Nephron (organoid): Measurements from ENCODE around the gene EFCAB8.
A peak's percentile ranks its signal among the peaks of the same experiment; 100 is the strongest.
"Not testable (repeated sequence)": the region's sequence is repeated elsewhere in the genome, so short reads cannot be mapped to it uniquely, and the experiment has no call there.

Source experiments
- H3K27ac Mint-ChIP-seq, 3 experiments: 2 replicates each; pipeline ENCODE4 v1.8.0; 2020; ENCODE audit warnings: mixed read lengths in 3 of 3, mild to moderate bottlenecking in 2 of 3, moderate library complexity in 1 of 3
- H3K27me3 Mint-ChIP-seq: 2 replicates; pipeline ENCODE4 v1.8.0; 2021; ENCODE audit warnings: low read depth, mild to moderate bottlenecking, moderate library complexity, mixed read lengths
- H3K36me3 Mint-ChIP-seq: 2 replicates; pipeline ENCODE4 v1.8.0; 2020; ENCODE audit warnings: low read depth, mixed read lengths
- H3K4me1 Mint-ChIP-seq: 2 replicates; pipeline ENCODE4 v1.8.0; 2020; ENCODE audit warnings: mixed read lengths
- H3K4me3 Mint-ChIP-seq, 3 experiments: 2 replicates each; pipeline ENCODE4 v1.8.0; 2020; ENCODE audit warnings: mild to moderate bottlenecking in 3 of 3, mixed read lengths in 3 of 3, moderate library complexity in 2 of 3
- H3K9me3 Mint-ChIP-seq: 2 replicates; pipeline ENCODE4 v1.8.0; 2020; ENCODE audit warnings: mixed read lengths
- CTCF ChIP-seq, 3 experiments: fragments of 200-600 bp; sonication (generic); IDR thresholded peaks; one replicate each; pipeline ENCODE4 v1.5.0; 2021; ENCODE audit warnings: antibody characterized with exemption in 3 of 3; ENCODE audit not compliant: unreplicated experiment in 3 of 3

The EFCAB8 gene

GRCh38 chr20:32858189-32858588 is 534 bp upstream of the EFCAB8 start:
- peak overlapping the region in 1 of 3 experiments; percentile 7 for H3K27ac Mint-ChIP-seq
- peaks cover 31% of the 10 kb centered on the region for H3K36me3 Mint-ChIP-seq
- H3K27me3 Mint-ChIP-seq: no peaks in the 10 kb centered on the region
- H3K4me1 Mint-ChIP-seq: peaks cover 17% of the 10 kb centered on the region
- no peak for TF ChIP-seq CTCF (IDR thresholded peaks at IDR 0.05; ENCODE audit: unreplicated experiment in 3 of 3)
- H3K9me3 Mint-ChIP-seq: no peaks in the 10 kb centered on the region
- H3K4me3 Mint-ChIP-seq: no peak overlapping the region

GRCh38 chr20:32861446-32861845 is 2.7 kb downstream of the EFCAB8 start:
- Mint-ChIP-seq H3K36me3 (peaks cover 15% of the 10 kb centered on the region), H3K9me3 (no peaks in the 10 kb centered on the region), H3K27ac (no peak overlapping the region), H3K4me1 (peaks cover 9% of the 10 kb centered on the region), H3K4me3 (no peak overlapping the region), H3K27me3 (no peaks in the 10 kb centered on the region)
- TF ChIP-seq CTCF (IDR thresholded peaks at IDR 0.05; ENCODE audit: unreplicated experiment in 3 of 3): no peak

GRCh38 chr20:32869562-32869961 is 10.8 kb downstream of the EFCAB8 start:
- Mint-ChIP-seq H3K4me3 (no peak overlapping the region), H3K9me3 (no peaks in the 10 kb centered on the region), H3K27ac (no peak overlapping the region), H3K36me3 (no peaks in the 10 kb centered on the region), H3K4me1 (no peaks in the 10 kb centered on the region), H3K27me3 (no peaks in the 10 kb centered on the region)
- no peak for TF ChIP-seq CTCF (IDR thresholded peaks at IDR 0.05; ENCODE audit: unreplicated experiment in 3 of 3)

- H3K4me3 Mint-ChIP-seq, H3K36me3 Mint-ChIP-seq, H3K9me3 Mint-ChIP-seq, H3K27ac Mint-ChIP-seq, H3K4me1 Mint-ChIP-seq, H3K27me3 Mint-ChIP-seq: not testable (repeated sequence)
These were observed 11.8 kb downstream of the EFCAB8 start for GRCh38 chr20:32870526-32870925.

- no peaks in the 10 kb centered on the region for H3K4me1 Mint-ChIP-seq
- no peak for TF ChIP-seq CTCF (IDR thresholded peaks at IDR 0.05; ENCODE audit: unreplicated experiment in 3 of 3)
- no peaks in the 10 kb centered on the region for H3K9me3 Mint-ChIP-seq
- no peak overlapping the region for H3K4me3 Mint-ChIP-seq
- no peaks in the 10 kb centered on the region for H3K27me3 Mint-ChIP-seq
- no peaks in the 10 kb centered on the region for H3K36me3 Mint-ChIP-seq
- no peak overlapping the region for H3K27ac Mint-ChIP-seq
These were observed 12.3 kb downstream of the EFCAB8 start for GRCh38 chr20:32870985-32871384.

GRCh38 chr20:32871627-32872160 is 13.0 kb downstream of the EFCAB8 start:
- H3K27ac Mint-ChIP-seq: no peak overlapping the region
- H3K27me3 Mint-ChIP-seq: no peaks in the 10 kb centered on the region
- no peak overlapping the region for H3K4me3 Mint-ChIP-seq
- no peak for TF ChIP-seq CTCF (IDR thresholded peaks at IDR 0.05; ENCODE audit: unreplicated experiment in 3 of 3)
- H3K9me3 Mint-ChIP-seq: no peaks in the 10 kb centered on the region
- H3K36me3 Mint-ChIP-seq: no peaks in the 10 kb centered on the region
- H3K4me1 Mint-ChIP-seq: no peaks in the 10 kb centered on the region
